Stimulated activated CD4-positive, alpha-beta T cell treated with anti-CD3 and anti-CD28 coated beads, Interleukin-4, amount 100 ng/mL, for 24 hours (primary cell): ENCODE measurements around the gene CCDC33.
A peak's percentile ranks its signal among the peaks of the same experiment; 100 is the strongest.

Experiments
- DNase-seq: peaks from one replicate; pipeline ENCODE4 v3.0.0-alpha.2; 2020

Gene CCDC33

GRCh38 chr15:74369084-74369745 lies 133.1 kb downstream of the CCDC33 start:
- DNase-seq, result no peak

- DNase-seq, result no peak
These were observed 133.6 kb downstream of the CCDC33 start for GRCh38 chr15:74369756-74370155.

- no peak for DNase-seq
These were observed 134.3 kb downstream of the CCDC33 start for GRCh38 chr15:74370471-74370870.

GRCh38 chr15:74373056-74373650 lies 137.0 kb downstream of the CCDC33 start:
- no peak for DNase-seq

- peak; percentile 95 for DNase-seq
These were observed 137.9 kb downstream of the CCDC33 start for GRCh38 chr15:74373731-74374647.

GRCh38 chr15:74374648-74375302 lies 138.6 kb downstream of the CCDC33 start:
- DNase-seq, result no peak

GRCh38 chr15:74375303-74375693 lies 139.2 kb downstream of the CCDC33 start:
- DNase-seq, result peak; percentile 92

- DNase-seq, result no peak
These were observed 140.1 kb downstream of the CCDC33 start for GRCh38 chr15:74376226-74376625.

GRCh38 chr15:74376825-74377581 lies 140.9 kb downstream of the CCDC33 start:
- no peak for DNase-seq

- no peak for DNase-seq
These were observed 142.0 kb downstream of the CCDC33 start for GRCh38 chr15:74377831-74378766.

- DNase-seq, result peak; percentile 84
These were observed 142.7 kb downstream of the CCDC33 start for GRCh38 chr15:74378848-74379247.

GRCh38 chr15:74380361-74381189 lies 144.4 kb downstream of the CCDC33 start:
- no peak for DNase-seq

GRCh38 chr15:74381190-74381453 lies 145.0 kb downstream of the CCDC33 start:
- no peak for DNase-seq

- no peak for DNase-seq
These were observed 145.4 kb downstream of the CCDC33 start for GRCh38 chr15:74381481-74381880.

- peak; percentile 77 for DNase-seq
These were observed 146.1 kb downstream of the CCDC33 start for GRCh38 chr15:74382004-74382816.

- no peak for DNase-seq
These were observed 147.2 kb downstream of the CCDC33 start for GRCh38 chr15:74383286-74383685.

GRCh38 chr15:74383695-74384565 lies 147.8 kb downstream of the CCDC33 start:
- peak; percentile 79 for DNase-seq

- DNase-seq, result no peak
These were observed 148.4 kb downstream of the CCDC33 start for GRCh38 chr15:74384566-74384880.
